Measurements from ENCODE around the gene GPR87.

GPR87 gene

DNA sequence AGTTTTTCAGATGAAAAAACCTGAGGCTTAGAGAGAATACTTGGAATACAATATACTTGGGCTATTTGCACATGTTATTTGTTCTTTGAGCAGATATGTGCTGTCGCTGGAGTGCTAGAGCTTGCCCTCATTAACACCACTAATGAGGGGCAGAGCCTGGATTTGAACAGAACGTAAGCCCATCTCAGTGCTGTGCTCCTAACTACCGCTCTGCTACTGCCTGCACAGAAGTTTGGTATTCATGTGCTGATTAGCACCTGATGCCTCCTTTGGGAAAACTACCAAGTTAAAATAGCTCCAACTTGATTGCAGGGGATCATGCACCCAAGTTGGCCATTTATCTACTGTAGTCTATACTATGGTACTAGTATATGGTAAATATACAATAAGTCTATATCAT, 3.6 kb downstream of the GPR87 start:
- in situ Hi-C loops (cut with MboI; ENCODE audit: low pct_unique_long_range_greater_than_20kb, low sequenced_read_pairs, unreplicated experiment): no loop called here
- TF ChIP-seq, protein P1, sequence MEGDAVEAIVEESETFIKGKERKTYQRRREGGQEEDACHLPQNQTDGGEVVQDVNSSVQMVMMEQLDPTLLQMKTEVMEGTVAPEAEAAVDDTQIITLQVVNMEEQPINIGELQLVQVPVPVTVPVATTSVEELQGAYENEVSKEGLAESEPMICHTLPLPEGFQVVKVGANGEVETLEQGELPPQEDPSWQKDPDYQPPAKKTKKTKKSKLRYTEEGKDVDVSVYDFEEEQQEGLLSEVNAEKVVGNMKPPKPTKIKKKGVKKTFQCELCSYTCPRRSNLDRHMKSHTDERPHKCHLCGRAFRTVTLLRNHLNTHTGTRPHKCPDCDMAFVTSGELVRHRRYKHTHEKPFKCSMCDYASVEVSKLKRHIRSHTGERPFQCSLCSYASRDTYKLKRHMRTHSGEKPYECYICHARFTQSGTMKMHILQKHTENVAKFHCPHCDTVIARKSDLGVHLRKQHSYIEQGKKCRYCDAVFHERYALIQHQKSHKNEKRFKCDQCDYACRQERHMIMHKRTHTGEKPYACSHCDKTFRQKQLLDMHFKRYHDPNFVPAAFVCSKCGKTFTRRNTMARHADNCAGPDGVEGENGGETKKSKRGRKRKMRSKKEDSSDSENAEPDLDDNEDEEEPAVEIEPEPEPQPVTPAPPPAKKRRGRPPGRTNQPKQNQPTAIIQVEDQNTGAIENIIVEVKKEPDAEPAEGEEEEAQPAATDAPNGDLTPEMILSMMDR (IDR thresholded peaks at IDR 0.05; ENCODE audit: extremely low read depth, insufficient read depth, missing control alignments): no peak
- no peak for DNase-seq (ENCODE audit: low spot score)

DNA sequence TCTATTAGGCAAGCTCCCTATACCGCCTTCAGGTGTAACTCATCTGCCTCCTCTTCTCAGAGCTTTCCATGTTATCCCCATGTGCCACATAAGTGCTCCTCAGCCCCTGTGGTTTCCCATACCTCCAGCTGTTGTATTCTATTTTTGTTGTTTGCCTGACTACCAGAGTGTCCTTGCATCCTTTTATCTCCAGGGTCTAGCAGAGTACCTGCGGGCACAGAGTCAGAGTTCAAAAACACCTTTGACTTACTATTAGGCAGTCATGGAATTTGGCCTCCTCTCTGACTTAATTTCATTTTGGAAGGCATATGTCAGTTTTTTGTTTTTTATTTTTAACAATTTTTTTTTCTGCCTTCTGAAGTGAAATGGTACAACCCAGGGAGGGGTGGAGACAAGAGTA, 7.1 kb downstream of the GPR87 start:
- DNase-seq (ENCODE audit: low spot score): no peak
- TF ChIP-seq, protein P1 (IDR thresholded peaks at IDR 0.05; ENCODE audit: extremely low read depth, insufficient read depth, missing control alignments): no peak
- in situ Hi-C loops (cut with MboI; ENCODE audit: low pct_unique_long_range_greater_than_20kb, low sequenced_read_pairs, unreplicated experiment): no loop called here

DNA sequence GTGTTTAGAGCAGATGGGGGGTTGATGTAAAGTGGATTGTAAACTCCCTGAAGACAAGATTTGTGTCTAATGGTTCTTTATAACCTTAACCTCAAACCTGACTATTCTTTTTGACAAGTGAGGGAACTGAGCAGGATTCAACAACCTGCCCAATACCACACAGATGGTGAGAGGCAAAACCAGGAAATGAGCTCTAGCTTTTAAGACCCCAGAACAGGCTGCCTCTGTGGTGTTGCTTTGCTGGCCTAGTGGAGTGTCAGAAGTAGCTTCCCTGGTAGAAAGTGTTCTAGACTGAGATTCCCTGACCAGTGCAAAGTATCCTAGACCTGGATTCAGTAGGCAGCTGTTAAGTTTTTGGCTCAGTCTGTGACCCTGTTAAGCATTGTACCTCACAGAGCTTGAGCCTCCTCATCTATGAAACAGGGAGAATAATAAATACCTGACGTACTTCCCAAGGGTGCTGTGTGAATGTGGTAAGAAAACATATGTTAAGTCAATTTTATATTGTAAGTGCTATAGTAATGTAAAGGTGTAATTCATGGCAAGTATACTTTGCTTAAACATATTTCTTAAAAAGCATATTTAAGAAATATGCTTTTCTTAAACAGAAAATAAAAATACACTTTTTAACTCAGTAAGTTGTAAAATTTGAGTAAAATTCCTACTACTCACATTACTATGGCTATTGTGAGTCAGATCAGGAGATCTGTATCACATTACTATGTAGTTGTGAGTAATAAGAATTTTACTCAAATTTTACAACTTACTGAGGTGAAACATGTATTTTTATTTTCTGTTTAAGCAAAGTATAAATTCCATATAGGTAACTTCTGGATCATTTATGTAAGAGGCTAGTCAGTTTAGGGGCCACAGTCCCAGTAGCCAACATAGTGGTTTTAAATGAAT, 8.8 kb downstream of the GPR87 start:
- TF ChIP-seq, protein P1 (IDR thresholded peaks at IDR 0.05; ENCODE audit: extremely low read depth, insufficient read depth, missing control alignments): no peak
- in situ Hi-C loops (cut with MboI; ENCODE audit: low pct_unique_long_range_greater_than_20kb, low sequenced_read_pairs, unreplicated experiment): no loop called here
- no peak for DNase-seq (ENCODE audit: low spot score)

DNA sequence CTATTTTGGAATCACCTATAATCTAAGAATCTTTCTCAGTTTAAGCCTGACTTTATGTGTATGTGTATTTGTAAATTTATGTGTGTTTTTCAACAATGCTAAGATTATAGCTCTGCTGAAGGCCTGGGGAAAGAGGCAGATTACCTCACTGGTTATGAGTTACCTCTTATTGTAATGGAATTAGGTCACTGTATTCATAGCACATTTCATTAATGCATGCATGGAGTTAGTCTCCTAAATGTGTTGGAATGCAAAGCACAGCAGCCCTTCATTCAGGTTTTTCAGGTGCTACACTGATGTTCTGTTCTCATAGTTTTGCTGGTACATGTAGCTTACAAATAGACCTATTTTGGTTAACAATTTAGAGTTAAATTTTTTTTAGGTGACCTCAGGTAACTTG, 9.5 kb downstream of the GPR87 start:
- in situ Hi-C loops (cut with MboI; ENCODE audit: low pct_unique_long_range_greater_than_20kb, low sequenced_read_pairs, unreplicated experiment): no loop called here
- TF ChIP-seq, protein P1 (IDR thresholded peaks at IDR 0.05; ENCODE audit: extremely low read depth, insufficient read depth, missing control alignments): no peak
- DNase-seq (ENCODE audit: low spot score): no peak

DNA sequence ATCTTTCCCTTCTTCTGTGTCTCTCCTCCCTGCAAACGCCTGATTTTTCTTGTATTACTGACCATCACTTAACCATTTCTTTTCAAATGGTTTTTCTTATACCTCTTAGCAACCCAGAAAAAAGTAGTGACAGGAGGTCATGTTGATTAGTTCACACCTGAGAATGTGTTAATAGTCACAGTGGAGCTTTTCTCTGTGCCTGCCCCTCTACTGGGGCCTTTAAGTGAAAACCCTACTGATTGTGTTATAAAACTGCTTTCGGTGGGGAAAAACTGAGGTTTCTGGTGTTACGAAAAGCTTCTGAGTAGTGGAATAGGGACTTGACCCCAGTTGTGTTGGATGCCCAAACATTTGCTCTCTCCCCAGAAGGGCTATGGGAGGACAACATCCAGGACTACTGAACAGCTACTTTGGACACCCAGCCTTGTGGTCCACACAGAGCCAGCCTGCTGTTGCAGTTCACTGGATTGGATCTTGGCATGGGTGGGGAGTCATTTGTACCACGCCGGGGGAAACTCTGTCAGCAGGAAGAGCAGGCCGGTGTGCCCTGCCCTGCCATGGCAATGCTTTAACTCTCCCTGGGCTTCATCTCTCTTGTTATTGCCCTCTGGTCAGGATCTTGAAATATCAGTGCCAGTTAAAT, 10.3 kb downstream of the GPR87 start:
- in situ Hi-C loops (cut with MboI; ENCODE audit: low pct_unique_long_range_greater_than_20kb, low sequenced_read_pairs, unreplicated experiment): no loop called here
- TF ChIP-seq, protein P1 (IDR thresholded peaks at IDR 0.05; ENCODE audit: extremely low read depth, insufficient read depth, missing control alignments): no peak

DNA sequence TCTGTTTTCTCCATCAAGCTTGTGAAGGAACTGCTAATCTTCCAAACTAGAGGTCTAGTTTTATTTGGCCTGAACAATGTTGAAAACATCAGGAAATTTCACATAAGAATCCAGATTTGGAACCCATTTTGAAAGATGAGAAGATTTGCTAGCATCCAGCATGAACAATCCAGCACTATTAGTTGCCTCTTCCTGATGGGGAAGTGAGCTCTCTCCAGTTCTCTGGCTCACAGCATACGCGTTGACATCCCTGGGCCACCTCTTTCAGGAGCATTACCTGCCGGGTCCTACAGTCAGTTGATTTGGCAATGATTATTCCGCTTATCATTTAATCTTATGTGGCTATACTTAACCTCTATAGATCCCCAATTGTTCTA, 10.9 kb downstream of the GPR87 start:
- DNase-seq (ENCODE audit: low spot score): no peak
- TF ChIP-seq, protein P1 (IDR thresholded peaks at IDR 0.05; ENCODE audit: extremely low read depth, insufficient read depth, missing control alignments): no peak
- in situ Hi-C loops (cut with MboI; ENCODE audit: low pct_unique_long_range_greater_than_20kb, low sequenced_read_pairs, unreplicated experiment): no loop called here

More for the DNA sequence above, 10.3 kb downstream of the GPR87 start:
- DNase-seq (ENCODE audit: low spot score): no peak

Data from GM13977 (cell line).